ACC112 (cell line): ENCODE data around the gene RBM47.
"Not testable (repeated sequence)": the region's sequence is repeated elsewhere in the genome, so short reads cannot be mapped to it uniquely, and the experiment has no call there.

ENCODE experiments used
- H2AFZ ChIP-seq: fragments of 200-600 bp; sonication (generic); one replicate; pipeline ENCODE4 v1.6.0; 2017; ENCODE audit warnings: antibody characterized with exemption, low read length; ENCODE audit not compliant: unreplicated experiment
- H3K27ac ChIP-seq: fragments of 200-600 bp; sonication (generic); 2 replicates; pipeline ENCODE4 v1.5.1; 2014; ENCODE audit warnings: low read depth, mild to moderate bottlenecking, antibody characterized with exemption, low read length, moderate library complexity
- H3K27me3 ChIP-seq: fragments of 200-600 bp; sonication (generic); 2 replicates; pipeline ENCODE4 v1.6.1; 2014; ENCODE audit warnings: mild to moderate bottlenecking, antibody characterized with exemption, low read length, moderate library complexity, mixed read lengths; ENCODE audit not compliant: insufficient read depth
- H3K36me3 ChIP-seq: fragments of 200-600 bp; sonication (generic); 2 replicates; pipeline ENCODE4 v1.6.1; 2016; ENCODE audit warnings: mild to moderate bottlenecking, antibody characterized with exemption, low read length, moderate library complexity, mixed read lengths; ENCODE audit not compliant: insufficient read depth
- H3K4me1 ChIP-seq: fragments of 200-600 bp; sonication (generic); one replicate; pipeline ENCODE4 v1.6.1; 2016; ENCODE audit warnings: low read length, mixed read lengths; ENCODE audit not compliant: insufficient read depth, unreplicated experiment, control insufficient read depth
- H3K4me3 ChIP-seq: fragments of 200-600 bp; sonication (generic); 2 replicates; pipeline ENCODE4 v1.5.1; 2014; ENCODE audit warnings: mild to moderate bottlenecking, low read depth, low read length
- H3K79me2 ChIP-seq: fragments of 200-600 bp; sonication (generic); one replicate; pipeline ENCODE4 v1.6.0; 2016; ENCODE audit warnings: low read length; ENCODE audit not compliant: control insufficient read depth, unreplicated experiment, insufficient read depth

The RBM47 gene

GRCh38 chr4:40395166-40395900 lies 234.3 kb downstream of the RBM47 start:
- H3K27ac ChIP-seq: no peak overlapping the region

GRCh38 chr4:40394236-40394635 lies 235.4 kb downstream of the RBM47 start:
- no peaks in the 10 kb centered on the region for H3K79me2 ChIP-seq
- H3K27me3 ChIP-seq: peaks cover 4% of the 10 kb centered on the region; the same call in 1 of the 2 replicates
- no peak overlapping the region for H3K27ac ChIP-seq
- H2AFZ ChIP-seq: no peak overlapping the region
- H3K36me3 ChIP-seq: no peaks in the 10 kb centered on the region
- H3K4me3 ChIP-seq: no peak overlapping the region
- H3K4me1 ChIP-seq: peaks cover 7% of the 10 kb centered on the region

More at GRCh38 chr4:40395166-40395900, 234.3 kb downstream of the RBM47 start:
- no peaks in the 10 kb centered on the region for H3K36me3 ChIP-seq
- H2AFZ ChIP-seq: no peak overlapping the region
- no peaks in the 10 kb centered on the region for H3K79me2 ChIP-seq
- peaks cover 7% of the 10 kb centered on the region for H3K4me1 ChIP-seq
- peaks cover 5% of the 10 kb centered on the region for H3K27me3 ChIP-seq
- H3K4me3 ChIP-seq: no peak overlapping the region

- H3K79me2 ChIP-seq, H3K36me3 ChIP-seq, H3K27ac ChIP-seq, H3K4me1 ChIP-seq, H2AFZ ChIP-seq, H3K4me3 ChIP-seq, H3K27me3 ChIP-seq: not testable (repeated sequence)
These were observed 237.4 kb downstream of the RBM47 start for GRCh38 chr4:40392241-40392640.

- H2AFZ ChIP-seq: no peak overlapping the region
- H3K79me2 ChIP-seq: no peaks in the 10 kb centered on the region
- H3K36me3 ChIP-seq: no peaks in the 10 kb centered on the region
- H3K27ac ChIP-seq: no peak overlapping the region
- H3K4me1 ChIP-seq: no peaks in the 10 kb centered on the region
- H3K27me3 ChIP-seq: peaks cover 11% of the 10 kb centered on the region
- H3K4me3 ChIP-seq: no peak overlapping the region
These were observed 239.7 kb downstream of the RBM47 start for GRCh38 chr4:40389986-40390385.

- Histone ChIP-seq H3K36me3 (no peaks in the 10 kb centered on the region), H3K4me3 (no peak overlapping the region), H2AFZ (no peak overlapping the region), H3K27me3 (peaks cover 7% of the 10 kb centered on the region), H3K4me1 (no peaks in the 10 kb centered on the region), H3K79me2 (no peaks in the 10 kb centered on the region), H3K27ac (no peak overlapping the region)
These were observed 241.4 kb downstream of the RBM47 start for GRCh38 chr4:40388239-40388638.

GRCh38 chr4:40380647-40381046 lies 249.0 kb downstream of the RBM47 start:
- H3K4me1 ChIP-seq: no peaks in the 10 kb centered on the region
- H3K79me2 ChIP-seq: no peaks in the 10 kb centered on the region
- no peaks in the 10 kb centered on the region for H3K36me3 ChIP-seq
- peaks cover 6% of the 10 kb centered on the region for H3K27me3 ChIP-seq
- no peak overlapping the region for H2AFZ ChIP-seq
- no peak overlapping the region for H3K4me3 ChIP-seq
- no peak overlapping the region for H3K27ac ChIP-seq

GRCh38 chr4:40379248-40379647 lies 250.4 kb downstream of the RBM47 start:
- Histone ChIP-seq H3K79me2 (no peaks in the 10 kb centered on the region), H2AFZ (no peak overlapping the region), H3K27me3 (no peaks in the 10 kb centered on the region), H3K36me3 (no peaks in the 10 kb centered on the region), H3K4me3 (no peak overlapping the region), H3K27ac (no peak overlapping the region), H3K4me1 (no peaks in the 10 kb centered on the region)

GRCh38 chr4:40378619-40379018 lies 251.0 kb downstream of the RBM47 start:
- H3K36me3 ChIP-seq: no peaks in the 10 kb centered on the region
- H3K27ac ChIP-seq: no peak overlapping the region
- H3K79me2 ChIP-seq: no peaks in the 10 kb centered on the region
- H3K4me1 ChIP-seq: no peaks in the 10 kb centered on the region
- no peaks in the 10 kb centered on the region for H3K27me3 ChIP-seq
- no peak overlapping the region for H3K4me3 ChIP-seq
- no peak overlapping the region for H2AFZ ChIP-seq

- Histone ChIP-seq H3K79me2 (no peaks in the 10 kb centered on the region), H3K27me3 (no peaks in the 10 kb centered on the region), H3K36me3 (no peaks in the 10 kb centered on the region), H3K4me3 (no peak overlapping the region), H2AFZ (no peak overlapping the region), H3K4me1 (no peaks in the 10 kb centered on the region), H3K27ac (no peak overlapping the region)
These were observed 251.9 kb downstream of the RBM47 start for GRCh38 chr4:40377512-40378365.

- no peaks in the 10 kb centered on the region for H3K79me2 ChIP-seq
These were observed 254.0 kb downstream of the RBM47 start for GRCh38 chr4:40375620-40376019.

GRCh38 chr4:40375095-40375494 lies 254.6 kb downstream of the RBM47 start:
- Histone ChIP-seq H3K27ac (no peak overlapping the region), H3K79me2 (no peaks in the 10 kb centered on the region), H3K4me3 (no peak overlapping the region), H2AFZ (no peak overlapping the region), H3K4me1 (no peaks in the 10 kb centered on the region), H3K27me3 (0 out of 2 replicates have a peak, but pooled peaks cover 5% of the 10 kb centered on the region), H3K36me3 (no peaks in the 10 kb centered on the region)

More at GRCh38 chr4:40375620-40376019, 254.0 kb downstream of the RBM47 start:
- H3K27ac ChIP-seq: no peak overlapping the region
- no peaks in the 10 kb centered on the region for H3K4me1 ChIP-seq
- H3K27me3 ChIP-seq: 0 out of 2 replicates have a peak, but pooled peaks cover 5% of the 10 kb centered on the region
- no peaks in the 10 kb centered on the region for H3K36me3 ChIP-seq
- no peak overlapping the region for H2AFZ ChIP-seq
- H3K4me3 ChIP-seq: no peak overlapping the region
